ENCODE results near the gene TRIM52.

The TRIM52 gene

GRCh38 chr5:181223729-181224389 is 37.1 kb downstream of the TRIM52 start:
- ATAC-seq (ENCODE audit: insufficient read depth, low read depth): peak; percentile 23
- Histone ChIP-seq H3K4me3 (ENCODE audit: low read depth in 1 of 2, low read length in 2 of 2) (peak overlapping the region; percentile 50 to 85), H3K36me3 (ENCODE audit: insufficient read depth, low read length) (peaks cover 15% of the 10 kb centered on the region), H3K4me2 (ENCODE audit: insufficient read depth, low read length) (peak overlapping the region; percentile 98), H3K79me2 (ENCODE audit: insufficient read depth, low read length) (peaks cover 37% of the 10 kb centered on the region), H3K27ac (ENCODE audit: low read length) (peak overlapping the region; percentile 88), H3K27me3 (ENCODE audit: insufficient read depth, low read length, poor library complexity) (no peaks in the 10 kb centered on the region), H3K9me3 (ENCODE audit: insufficient read depth, low read length, severe bottlenecking) (no peaks in the 10 kb centered on the region), H4K20me1 (ENCODE audit: insufficient read depth, low read length) (no peaks in the 10 kb centered on the region), H3K4me1 (ENCODE audit: insufficient read depth, low read length) (peaks cover 41% of the 10 kb centered on the region), H2AFZ (ENCODE audit: low read depth, low read length) (peak overlapping the region; percentile 80), H3K9ac (ENCODE audit: low read depth, low read length) (peak overlapping the region; percentile 79)
- DNase-seq: no peak
- TF ChIP-seq EZH2 (IDR thresholded peaks at IDR 0.05; ENCODE audit: borderline replicate concordance, low read depth, low read length, severe bottlenecking) (no peak), CTCF (IDR thresholded peaks at IDR 0.05; ENCODE audit: borderline replicate concordance, extremely low read depth, low read length, poor library complexity, severe bottlenecking) (no peak)

GRCh38 chr5:181223058-181223728 is 37.8 kb downstream of the TRIM52 start, which contains the start of gene TRIM41:
Gene TRIM41, plus strand, starts transcription at chr5:181223281. Its CDS starts 719 bp downstream, at chr5:181224000.
- Histone ChIP-seq H3K9me3 (ENCODE audit: insufficient read depth, low read length, severe bottlenecking) (no peaks in the 10 kb centered on the region), H3K27ac (ENCODE audit: low read length) (peak within 1 kb of the TSS; percentile 88), H4K20me1 (ENCODE audit: insufficient read depth, low read length) (no peaks in the 10 kb centered on the region), H2AFZ (ENCODE audit: low read depth, low read length) (peak within 1 kb of the TSS; percentile 80), H3K79me2 (ENCODE audit: insufficient read depth, low read length) (peaks cover 36% of the 10 kb centered on the region), H3K4me1 (ENCODE audit: insufficient read depth, low read length) (peaks cover 46% of the 10 kb centered on the region), H3K9ac (ENCODE audit: low read depth, low read length) (peak within 1 kb of the TSS; percentile 79), H3K36me3 (ENCODE audit: insufficient read depth, low read length) (peaks cover 14% of the 10 kb centered on the region), H3K4me3 (ENCODE audit: low read depth in 1 of 2, low read length in 2 of 2) (peak within 1 kb of the TSS; percentile 50 to 85), H3K27me3 (ENCODE audit: insufficient read depth, low read length, poor library complexity) (no peaks in the 10 kb centered on the region), H3K4me2 (ENCODE audit: insufficient read depth, low read length) (peak within 1 kb of the TSS; percentile 98)
- peak; percentile 78 for ATAC-seq (ENCODE audit: insufficient read depth, low read depth)
- DNase-seq: peak; percentile 99
- no peak for TF ChIP-seq EZH2 (IDR thresholded peaks at IDR 0.05; ENCODE audit: borderline replicate concordance, low read depth, low read length, severe bottlenecking)
- peak; percentile 15 for TF ChIP-seq CTCF (IDR thresholded peaks at IDR 0.05; ENCODE audit: borderline replicate concordance, extremely low read depth, low read length, poor library complexity, severe bottlenecking)

- Histone ChIP-seq H4K20me1 (ENCODE audit: insufficient read depth, low read length) (no peaks in the 10 kb centered on the region), H3K9ac (ENCODE audit: low read depth, low read length) (peak overlapping the region; percentile 79), H3K4me2 (ENCODE audit: insufficient read depth, low read length) (peak overlapping the region; percentile 98), H3K4me3 (ENCODE audit: low read depth in 1 of 2, low read length in 2 of 2) (peak overlapping the region; percentile 50 to 85; a peak in 3 of 4 replicates), H2AFZ (ENCODE audit: low read depth, low read length) (peak overlapping the region; percentile 75), H3K27ac (ENCODE audit: low read length) (peak overlapping the region; percentile 88), H3K4me1 (ENCODE audit: insufficient read depth, low read length) (peaks cover 52% of the 10 kb centered on the region), H3K79me2 (ENCODE audit: insufficient read depth, low read length) (peaks cover 34% of the 10 kb centered on the region), H3K36me3 (ENCODE audit: insufficient read depth, low read length) (peaks cover 10% of the 10 kb centered on the region), H3K9me3 (ENCODE audit: insufficient read depth, low read length, severe bottlenecking) (no peaks in the 10 kb centered on the region), H3K27me3 (ENCODE audit: insufficient read depth, low read length, poor library complexity) (no peaks in the 10 kb centered on the region)
- ATAC-seq (ENCODE audit: insufficient read depth, low read depth): peak; percentile 13
- no peak for TF ChIP-seq CTCF (IDR thresholded peaks at IDR 0.05; ENCODE audit: borderline replicate concordance, extremely low read depth, low read length, poor library complexity, severe bottlenecking)
- no peak for TF ChIP-seq EZH2 (IDR thresholded peaks at IDR 0.05; ENCODE audit: borderline replicate concordance, low read depth, low read length, severe bottlenecking)
- no peak for DNase-seq
Measured at GRCh38 chr5:181222630-181223057, 38.3 kb downstream of the TRIM52 start.

Measured in DND-41 (cell line).